GM19043 (cell line): ENCODE measurements around the gene NDUFB6.
"Not testable (repeated sequence)": the region's sequence is repeated elsewhere in the genome, so short reads cannot be mapped to it uniquely, and the experiment has no call there.

Experiments
- ATAC-seq: cut with Tn5 transposase; IDR thresholded peaks from one replicate; pipeline ENCODE4 v1.9.1; 2021; ENCODE audit warnings: low read depth; ENCODE audit not compliant: unreplicated experiment

The NDUFB6 gene

DNA sequence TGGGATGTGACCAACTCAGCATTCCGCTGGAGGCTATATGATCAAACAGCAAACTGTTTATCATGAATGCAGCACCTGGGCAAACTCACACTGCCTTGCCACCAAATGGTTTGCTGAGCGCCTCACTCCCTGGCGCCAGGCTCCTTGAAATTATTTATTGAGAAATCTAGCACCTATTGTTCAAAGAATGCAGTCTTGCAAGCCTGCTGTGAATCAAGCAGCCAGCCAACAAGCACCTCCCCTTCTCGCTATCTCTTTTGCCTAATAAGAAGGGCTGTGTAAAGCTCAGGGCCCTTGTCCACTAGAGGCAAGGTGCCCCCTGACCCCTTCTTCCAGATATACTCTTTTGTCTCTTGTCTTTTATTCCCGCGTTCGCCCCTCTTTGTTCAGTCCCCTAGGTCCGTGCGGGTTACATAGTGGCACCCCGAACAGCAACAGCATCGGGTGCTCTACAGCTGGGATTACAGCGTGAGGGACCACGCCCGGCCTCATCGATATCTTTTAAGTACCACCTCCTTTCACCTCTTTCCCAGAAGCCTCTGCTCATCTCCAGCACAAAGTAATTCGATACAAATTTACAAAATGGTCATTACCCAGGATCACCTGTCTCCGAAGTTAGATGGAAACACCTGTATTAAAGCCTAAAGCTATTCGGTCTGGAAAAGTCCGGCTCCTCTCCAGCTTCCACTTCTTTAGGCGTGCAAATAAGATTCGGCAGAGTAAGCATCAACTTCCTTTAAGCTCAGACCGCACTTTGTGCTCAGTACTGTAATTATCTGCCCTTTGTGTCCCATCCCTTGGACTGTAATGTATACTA lies 47.9 kb downstream of the NDUFB6 start:
- peak; percentile 23 for ATAC-seq

DNA sequence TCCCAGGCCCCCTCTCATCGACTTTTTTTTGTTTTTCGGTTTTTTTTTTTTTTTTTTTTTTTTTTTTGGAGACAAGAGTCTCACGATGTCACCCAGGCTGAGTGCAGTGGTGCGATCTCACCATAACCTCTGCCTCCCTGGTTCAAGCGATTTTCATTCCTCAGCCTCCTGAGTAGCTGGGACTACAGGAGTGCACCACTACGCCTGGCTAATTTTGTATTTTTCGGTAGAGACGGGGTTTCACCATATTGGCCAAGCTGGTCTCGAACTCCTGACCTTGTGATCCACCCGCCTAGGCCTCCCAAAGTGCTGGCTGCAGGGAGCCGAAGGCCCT lies 48.4 kb downstream of the NDUFB6 start:
- ATAC-seq = not testable (repeated sequence)

DNA sequence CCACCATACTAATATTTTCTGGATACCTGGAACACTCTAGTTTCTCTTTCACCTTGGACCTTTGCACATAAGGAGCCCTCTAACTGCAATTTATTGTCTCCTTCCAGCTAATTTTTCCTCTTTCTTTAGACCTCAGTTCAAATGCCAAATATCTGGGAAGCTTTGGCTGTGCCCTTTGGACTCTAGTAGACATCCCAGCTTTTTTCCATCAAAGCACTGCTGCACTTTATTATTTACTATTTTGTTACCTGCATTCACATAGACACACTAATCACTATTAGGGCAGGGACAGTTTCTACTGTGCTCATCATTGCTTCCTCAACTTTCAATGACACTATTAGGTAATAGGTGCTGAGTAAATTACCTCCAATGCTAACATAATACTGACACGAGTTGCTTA lies 49.0 kb downstream of the NDUFB6 start:
- no peak for ATAC-seq

DNA sequence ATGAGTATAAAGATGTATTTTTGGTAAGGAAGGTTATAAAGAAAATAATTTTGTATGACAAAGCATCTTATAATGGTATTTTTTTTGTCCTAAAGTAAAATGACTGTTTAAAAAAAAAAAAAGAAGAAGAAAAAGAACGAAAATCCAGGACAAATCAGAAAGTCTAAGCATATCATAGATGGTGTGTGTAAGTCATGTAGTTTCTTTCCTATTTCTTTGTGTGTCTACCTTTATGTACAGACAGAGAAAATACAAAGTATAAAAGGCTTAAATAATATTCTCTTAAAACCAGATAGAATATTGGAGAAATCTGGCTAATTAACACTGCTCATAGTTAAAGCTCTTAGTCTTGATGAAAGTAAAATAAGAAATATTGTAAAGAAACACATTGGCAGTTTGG lies 54.7 kb downstream of the NDUFB6 start:
- ATAC-seq = no peak

DNA sequence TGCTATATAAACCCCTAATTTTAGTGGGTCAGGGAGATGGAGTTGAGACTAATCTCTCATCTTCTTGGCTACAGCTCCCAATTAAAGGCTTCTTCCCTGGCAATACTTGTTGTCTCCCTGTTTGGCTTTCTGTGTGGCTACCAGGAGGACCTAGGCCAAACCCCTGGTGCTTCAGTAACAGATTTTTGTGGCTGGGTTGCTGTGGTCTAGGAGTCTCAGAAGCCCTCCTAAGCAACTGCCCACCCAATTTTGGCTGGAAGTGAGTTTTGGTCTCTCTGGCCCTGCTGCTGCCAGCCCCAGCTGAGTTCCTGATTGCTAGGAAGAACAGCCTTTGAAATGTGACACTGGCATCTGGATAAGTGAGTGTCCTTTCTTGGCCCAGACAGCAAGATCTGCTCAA lies 56.7 kb downstream of the NDUFB6 start:
- no peak for ATAC-seq

DNA sequence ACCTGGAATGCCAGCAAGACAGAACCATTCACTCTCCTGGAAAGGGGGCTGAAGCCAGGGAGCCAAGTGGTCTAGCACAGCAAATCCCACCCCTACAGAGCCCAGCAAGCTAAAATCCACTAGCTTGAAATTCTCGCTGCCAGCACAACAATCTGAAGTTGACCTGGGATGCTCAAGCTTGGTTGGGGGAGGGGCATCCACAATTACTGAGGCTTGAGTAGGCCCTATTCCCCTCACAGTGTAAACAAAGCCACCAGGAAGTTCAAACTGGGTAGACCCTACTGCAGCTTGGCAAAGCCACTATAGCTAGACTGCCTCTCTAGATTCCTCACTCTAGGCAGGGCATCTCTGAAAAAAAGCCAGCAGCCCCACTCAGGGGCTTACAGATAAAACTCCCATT lies 64.2 kb downstream of the NDUFB6 start:
- ATAC-seq = no peak

DNA sequence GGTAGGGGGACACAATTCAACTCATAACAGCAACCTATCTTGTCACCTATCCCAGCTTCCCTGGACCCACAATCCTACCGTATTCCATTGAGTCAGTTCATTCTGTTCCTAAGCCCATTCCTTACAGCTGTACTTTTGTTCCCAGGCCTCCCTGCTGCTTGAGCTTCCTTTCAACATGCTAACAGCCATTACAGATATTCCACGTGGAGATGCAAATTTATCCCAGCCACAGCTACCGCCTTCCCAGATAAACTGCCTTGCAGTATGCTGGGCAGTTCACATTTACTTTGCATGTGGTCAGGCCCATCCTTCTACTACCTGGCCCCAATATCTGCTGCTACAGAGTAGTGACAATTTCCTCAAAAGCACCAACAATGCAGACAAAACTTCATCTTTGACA lies 70.0 kb downstream of the NDUFB6 start:
- no peak for ATAC-seq
